MG63 (cell line): ENCODE data around the gene WWTR1. TPM values are rescaled to one million over a fixed set of nuclear protein-coding genes. Genes with fewer than 3 reads are reported as not detected.

ENCODE experiments used
- DNase-seq: peaks from one replicate; pipeline ENCODE4 v3.0.0-alpha.2; 2020
- H3K27me3 ChIP-seq: fragments of 250-450 bp; sonication (Bioruptor Pico); 2 replicates; pipeline ENCODE4 v1.5.1; 2020; ENCODE audit warnings: mild to moderate bottlenecking, moderate library complexity
- H3K36me3 ChIP-seq: fragments of 250-450 bp; sonication (Bioruptor Pico); 2 replicates; pipeline ENCODE4 v1.5.1; 2020; ENCODE audit warnings: mild to moderate bottlenecking, moderate library complexity
- H3K4me3 ChIP-seq: fragments of 250-450 bp; sonication (Bioruptor Pico); 2 replicates; pipeline ENCODE4 v1.5.1; 2020; ENCODE audit warnings: mild to moderate bottlenecking, moderate library complexity
- H3K9me3 ChIP-seq: fragments of 250-450 bp; sonication (Bioruptor Pico); 2 replicates; pipeline ENCODE4 v1.5.1; 2020; ENCODE audit warnings: mild to moderate bottlenecking, moderate library complexity
- total RNA-seq: library from RNA; depleted of rRNA; stranded (reverse); fragments of >200 nt; shearing (Covaris generic); gene quantifications from 2 replicates; pipeline ENCODE4 v1.2.3, GENCODE V29; 2014; ENCODE audit warnings: low replicate concordance

The WWTR1 gene
- total RNA-seq, 1 experiment from 2014 or later = 51.3 TPM

GRCh38 chr3:149589332-149589731 lies 68.5 kb downstream of the WWTR1 start:
- Histone ChIP-seq H3K4me3 (no peak overlapping the region), H3K27me3 (no peaks in the 10 kb centered on the region), H3K36me3 (peaks cover 34% of the 10 kb centered on the region), H3K9me3 (no peaks in the 10 kb centered on the region)
- DNase-seq = peak; percentile 62

GRCh38 chr3:149588909-149589308 lies 68.9 kb downstream of the WWTR1 start:
- Histone ChIP-seq H3K36me3 (peaks cover 34% of the 10 kb centered on the region), H3K4me3 (no peak overlapping the region), H3K9me3 (no peaks in the 10 kb centered on the region), H3K27me3 (no peaks in the 10 kb centered on the region)
- no peak for DNase-seq

- Histone ChIP-seq H3K4me3 (no peak overlapping the region), H3K27me3 (no peaks in the 10 kb centered on the region), H3K9me3 (no peaks in the 10 kb centered on the region), H3K36me3 (peaks cover 42% of the 10 kb centered on the region)
- DNase-seq = no peak
Observed at GRCh38 chr3:149587383-149587782, 70.4 kb downstream of the WWTR1 start.

- Histone ChIP-seq H3K4me3 (no peak overlapping the region), H3K9me3 (no peaks in the 10 kb centered on the region), H3K36me3 (peaks cover 40% of the 10 kb centered on the region), H3K27me3 (no peaks in the 10 kb centered on the region)
- DNase-seq = peak; percentile 32
Observed at GRCh38 chr3:149586871-149587270, 71.0 kb downstream of the WWTR1 start.

GRCh38 chr3:149585401-149585726 lies 72.5 kb downstream of the WWTR1 start:
- no peaks in the 10 kb centered on the region for H3K27me3 ChIP-seq
- no peak for DNase-seq
- peaks cover 40% of the 10 kb centered on the region for H3K36me3 ChIP-seq
- no peaks in the 10 kb centered on the region for H3K9me3 ChIP-seq
- H3K4me3 ChIP-seq = no peak overlapping the region

- DNase-seq = no peak
- no peaks in the 10 kb centered on the region for H3K27me3 ChIP-seq
- no peaks in the 10 kb centered on the region for H3K9me3 ChIP-seq
- peaks cover 35% of the 10 kb centered on the region for H3K36me3 ChIP-seq
- H3K4me3 ChIP-seq = no peak overlapping the region
Observed at GRCh38 chr3:149583921-149584635, 73.7 kb downstream of the WWTR1 start.

- no peak overlapping the region for H3K4me3 ChIP-seq
- H3K27me3 ChIP-seq = no peaks in the 10 kb centered on the region
- H3K36me3 ChIP-seq = peaks cover 19% of the 10 kb centered on the region
- no peak for DNase-seq
- no peaks in the 10 kb centered on the region for H3K9me3 ChIP-seq
Observed at GRCh38 chr3:149582395-149582794, 75.4 kb downstream of the WWTR1 start.

GRCh38 chr3:149581681-149582370 lies 76.0 kb downstream of the WWTR1 start:
- H3K4me3 ChIP-seq = no peak overlapping the region
- peaks cover 18% of the 10 kb centered on the region for H3K36me3 ChIP-seq
- peak; percentile 98 for DNase-seq
- H3K27me3 ChIP-seq = no peaks in the 10 kb centered on the region
- H3K9me3 ChIP-seq = no peaks in the 10 kb centered on the region

GRCh38 chr3:149581248-149581647 lies 76.6 kb downstream of the WWTR1 start:
- no peak overlapping the region for H3K4me3 ChIP-seq
- H3K9me3 ChIP-seq = no peaks in the 10 kb centered on the region
- DNase-seq = no peak

GRCh38 chr3:149579838-149580542 lies 77.8 kb downstream of the WWTR1 start:
- peak; percentile 31 for DNase-seq
- H3K4me3 ChIP-seq = no peak overlapping the region

More at GRCh38 chr3:149581248-149581647, 76.6 kb downstream of the WWTR1 start:
- peaks cover 12% of the 10 kb centered on the region for H3K36me3 ChIP-seq
- no peaks in the 10 kb centered on the region for H3K27me3 ChIP-seq

GRCh38 chr3:149579161-149579560 lies 78.7 kb downstream of the WWTR1 start:
- H3K36me3 ChIP-seq = peaks cover 9% of the 10 kb centered on the region; the same call in 1 of the 2 replicates
- DNase-seq = no peak
- H3K27me3 ChIP-seq = no peaks in the 10 kb centered on the region
- no peak overlapping the region for H3K4me3 ChIP-seq
- no peaks in the 10 kb centered on the region for H3K9me3 ChIP-seq

More at GRCh38 chr3:149579838-149580542, 77.8 kb downstream of the WWTR1 start:
- Histone ChIP-seq H3K9me3 (no peaks in the 10 kb centered on the region), H3K27me3 (no peaks in the 10 kb centered on the region), H3K36me3 (peaks cover 12% of the 10 kb centered on the region; the same call in 1 of the 2 replicates)

- Histone ChIP-seq H3K4me3 (no peak overlapping the region), H3K27me3 (no peaks in the 10 kb centered on the region), H3K36me3 (peaks cover 9% of the 10 kb centered on the region; the same call in 1 of the 2 replicates), H3K9me3 (no peaks in the 10 kb centered on the region)
- no peak for DNase-seq
Observed at GRCh38 chr3:149577801-149578200, 80.0 kb downstream of the WWTR1 start.

- no peaks in the 10 kb centered on the region for H3K27me3 ChIP-seq
- peak; percentile 91 for DNase-seq
- no peaks in the 10 kb centered on the region for H3K9me3 ChIP-seq
- no peak overlapping the region for H3K4me3 ChIP-seq
- H3K36me3 ChIP-seq = peaks cover 24% of the 10 kb centered on the region
Observed at GRCh38 chr3:149575961-149576564, 81.8 kb downstream of the WWTR1 start.

GRCh38 chr3:149575213-149575960 lies 82.4 kb downstream of the WWTR1 start:
- no peaks in the 10 kb centered on the region for H3K9me3 ChIP-seq
- DNase-seq = peak; percentile 93
- no peak overlapping the region for H3K4me3 ChIP-seq

GRCh38 chr3:149572796-149573414 lies 84.9 kb downstream of the WWTR1 start:
- Histone ChIP-seq H3K4me3 (no peak overlapping the region), H3K36me3 (peaks cover 49% of the 10 kb centered on the region), H3K9me3 (no peaks in the 10 kb centered on the region), H3K27me3 (no peaks in the 10 kb centered on the region)
- peak; percentile 80 for DNase-seq

More at GRCh38 chr3:149575213-149575960, 82.4 kb downstream of the WWTR1 start:
- H3K27me3 ChIP-seq = no peaks in the 10 kb centered on the region
- peaks cover 29% of the 10 kb centered on the region for H3K36me3 ChIP-seq

GRCh38 chr3:149571381-149571780 lies 86.4 kb downstream of the WWTR1 start:
- Histone ChIP-seq H3K4me3 (no peak overlapping the region), H3K27me3 (no peaks in the 10 kb centered on the region), H3K9me3 (no peaks in the 10 kb centered on the region), H3K36me3 (peaks cover 59% of the 10 kb centered on the region)
- DNase-seq = no peak
